SK-N-SH treated with all-trans-retinoic acid at 6 μM for 48 hours (cell line): ENCODE results near the gene GFPT1.

Experiments used
- ATAC-seq: fragments of 200-7000 bp; cut with Tn5 transposase; 3 replicates; pipeline ENCODE4 v1.9.1; 2020; ENCODE audit warnings: mild to moderate bottlenecking, moderate library complexity
- ARNTL ChIP-seq: fragments of 450-650 bp; formaldehyde crosslinking; IDR thresholded peaks from 2 replicates; pipeline ENCODE4 v1.5.0; 2020; ENCODE audit warnings: low read depth, mild to moderate bottlenecking, moderate library complexity, borderline replicate concordance
- BACH2 ChIP-seq: fragments of 250-450 bp; sonication (Bioruptor Pico); IDR thresholded peaks from 2 replicates; pipeline ENCODE4 v1.9.0; 2021; ENCODE audit warnings: mild to moderate bottlenecking, borderline replicate concordance
- CREB5 ChIP-seq: fragments of 250-450 bp; sonication (Bioruptor Pico); IDR thresholded peaks from 2 replicates; pipeline ENCODE4 v1.5.1; 2020; ENCODE audit warnings: low read depth, mild to moderate bottlenecking, moderate library complexity
- CSDC2 ChIP-seq: fragments of 250-450 bp; sonication (Bioruptor Pico); IDR thresholded peaks from 2 replicates; pipeline ENCODE4 v1.5.0; 2020; ENCODE audit warnings: mild to moderate bottlenecking, moderate library complexity
- GLIS3 ChIP-seq: fragments of 250-450 bp; sonication (Bioruptor Pico); IDR thresholded peaks from 2 replicates; pipeline ENCODE4 v1.5.0; 2020; ENCODE audit warnings: mild to moderate bottlenecking, moderate library complexity
- ISL1 ChIP-seq: fragments of 250-450 bp; sonication (Bioruptor Pico); IDR thresholded peaks from 2 replicates; pipeline ENCODE4 v2.1.2; 2022; ENCODE audit warnings: mild to moderate bottlenecking, moderate library complexity
- OSR1 ChIP-seq: fragments of 250-450 bp; sonication (Bioruptor Pico); IDR thresholded peaks from 2 replicates; pipeline ENCODE4 v1.8.0; 2022; ENCODE audit warnings: moderate library complexity, mild to moderate bottlenecking, inconsistent platforms
- POU6F1 ChIP-seq: fragments of 250-450 bp; sonication (Bioruptor Pico); IDR thresholded peaks from 2 replicates; pipeline ENCODE4 v1.8.0; 2021; ENCODE audit warnings: low read depth, mild to moderate bottlenecking, moderate library complexity, borderline replicate concordance
- PPARA ChIP-seq: fragments of 250-450 bp; sonication (Bioruptor Pico); IDR thresholded peaks from 2 replicates; pipeline ENCODE4 v1.5.0; 2020; ENCODE audit warnings: mild to moderate bottlenecking, borderline replicate concordance
- RARB ChIP-seq: fragments of 250-450 bp; sonication (Bioruptor Pico); IDR thresholded peaks from 2 replicates; pipeline ENCODE4 v1.8.0; 2021; ENCODE audit warnings: mild to moderate bottlenecking, moderate library complexity
- SNAI2 ChIP-seq: fragments of 250-450 bp; sonication (Bioruptor Pico); IDR thresholded peaks from 2 replicates; pipeline ENCODE4 v1.5.0; 2020; ENCODE audit warnings: mild to moderate bottlenecking, moderate library complexity
- TCF4 ChIP-seq: fragments of 250-450 bp; sonication (Bioruptor Pico); IDR thresholded peaks from 2 replicates; pipeline ENCODE4 v1.8.0; 2021; ENCODE audit warnings: mild to moderate bottlenecking, moderate library complexity, borderline replicate concordance
- TOX ChIP-seq: fragments of 250-450 bp; sonication (Bioruptor Pico); IDR thresholded peaks from 2 replicates; pipeline ENCODE4 v1.8.0; 2021; ENCODE audit warnings: mild to moderate bottlenecking, moderate library complexity, borderline replicate concordance
- ZFP3 ChIP-seq: fragments of 250-450 bp; sonication (Bioruptor Pico); IDR thresholded peaks from 2 replicates; pipeline ENCODE4 v1.5.0; 2020; ENCODE audit warnings: mild to moderate bottlenecking, moderate library complexity
- ZFP30 ChIP-seq: fragments of 450-650 bp; formaldehyde crosslinking; IDR thresholded peaks from 2 replicates; pipeline ENCODE4 v1.5.0; 2022; ENCODE audit warnings: mild to moderate bottlenecking, moderate library complexity
- ZNF565 ChIP-seq: fragments of 450-650 bp; formaldehyde crosslinking; conservative IDR thresholded peaks from 2 replicates; pipeline ENCODE4 v1.5.0; 2020; ENCODE audit warnings: low read depth, mild to moderate bottlenecking, moderate library complexity
- ZNF70 ChIP-seq: fragments of 450-650 bp; formaldehyde crosslinking; IDR thresholded peaks from 2 replicates; pipeline ENCODE4 v1.5.0; 2020; ENCODE audit warnings: mild to moderate bottlenecking, moderate library complexity
- ZNF8 ChIP-seq: fragments of 450-650 bp; formaldehyde crosslinking; IDR thresholded peaks from 2 replicates; pipeline ENCODE4 v1.5.0; 2020; ENCODE audit warnings: mild to moderate bottlenecking, moderate library complexity
- TF ChIP-seq, protein P1 (sequence below): fragments of 250-450 bp; sonication (Bioruptor Pico); IDR thresholded peaks from 2 replicates; pipeline ENCODE4 v1.8.0; 2020; ENCODE audit warnings: mild to moderate bottlenecking, moderate library complexity, borderline replicate concordance
- TF ChIP-seq, protein P2 (sequence below): fragments of 250-450 bp; sonication (Bioruptor Pico); IDR thresholded peaks from 2 replicates; pipeline ENCODE4 v1.5.0; 2020; ENCODE audit warnings: mild to moderate bottlenecking, moderate library complexity

Gene GFPT1

DNA sequence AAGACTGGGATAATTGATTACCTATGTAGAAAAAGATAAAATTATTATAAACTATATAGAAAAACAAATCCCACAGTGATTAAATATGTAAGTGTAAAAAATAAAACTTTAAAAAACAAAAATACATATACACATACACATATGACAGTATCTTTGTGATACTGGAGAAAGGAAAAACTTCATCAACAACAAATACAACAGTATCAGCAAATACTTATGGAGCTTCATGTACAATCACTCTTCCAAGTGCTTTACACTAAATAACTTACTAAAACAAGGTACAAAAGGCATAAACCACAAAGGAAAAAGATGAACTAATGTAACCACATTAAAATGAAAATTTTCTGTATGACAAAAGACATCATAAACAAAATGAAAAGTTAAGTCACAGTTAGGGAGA, 24.1 kb upstream of the GFPT1 start:
- TF ChIP-seq ZNF565 (no peak), ZFP3 (CRISPR knock-in tag) (no peak), ZNF8 (CRISPR knock-in tag) (no peak), CSDC2 (CRISPR knock-in tag) (no peak), RARB (CRISPR knock-in tag) (no peak), CREB5 (CRISPR knock-in tag) (no peak), ZFP30 (CRISPR knock-in tag) (no peak), PPARA (no peak), TCF4 (CRISPR knock-in tag) (no peak), ZNF70 (CRISPR knock-in tag) (no peak), TOX (CRISPR knock-in tag) (no peak), ISL1 (no peak)
- TF ChIP-seq, protein P1, sequence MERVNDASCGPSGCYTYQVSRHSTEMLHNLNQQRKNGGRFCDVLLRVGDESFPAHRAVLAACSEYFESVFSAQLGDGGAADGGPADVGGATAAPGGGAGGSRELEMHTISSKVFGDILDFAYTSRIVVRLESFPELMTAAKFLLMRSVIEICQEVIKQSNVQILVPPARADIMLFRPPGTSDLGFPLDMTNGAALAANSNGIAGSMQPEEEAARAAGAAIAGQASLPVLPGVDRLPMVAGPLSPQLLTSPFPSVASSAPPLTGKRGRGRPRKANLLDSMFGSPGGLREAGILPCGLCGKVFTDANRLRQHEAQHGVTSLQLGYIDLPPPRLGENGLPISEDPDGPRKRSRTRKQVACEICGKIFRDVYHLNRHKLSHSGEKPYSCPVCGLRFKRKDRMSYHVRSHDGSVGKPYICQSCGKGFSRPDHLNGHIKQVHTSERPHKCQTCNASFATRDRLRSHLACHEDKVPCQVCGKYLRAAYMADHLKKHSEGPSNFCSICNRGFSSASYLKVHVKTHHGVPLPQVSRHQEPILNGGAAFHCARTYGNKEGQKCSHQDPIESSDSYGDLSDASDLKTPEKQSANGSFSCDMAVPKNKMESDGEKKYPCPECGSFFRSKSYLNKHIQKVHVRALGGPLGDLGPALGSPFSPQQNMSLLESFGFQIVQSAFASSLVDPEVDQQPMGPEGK (CRISPR knock-in tag): no peak
- TF ChIP-seq, protein P2, sequence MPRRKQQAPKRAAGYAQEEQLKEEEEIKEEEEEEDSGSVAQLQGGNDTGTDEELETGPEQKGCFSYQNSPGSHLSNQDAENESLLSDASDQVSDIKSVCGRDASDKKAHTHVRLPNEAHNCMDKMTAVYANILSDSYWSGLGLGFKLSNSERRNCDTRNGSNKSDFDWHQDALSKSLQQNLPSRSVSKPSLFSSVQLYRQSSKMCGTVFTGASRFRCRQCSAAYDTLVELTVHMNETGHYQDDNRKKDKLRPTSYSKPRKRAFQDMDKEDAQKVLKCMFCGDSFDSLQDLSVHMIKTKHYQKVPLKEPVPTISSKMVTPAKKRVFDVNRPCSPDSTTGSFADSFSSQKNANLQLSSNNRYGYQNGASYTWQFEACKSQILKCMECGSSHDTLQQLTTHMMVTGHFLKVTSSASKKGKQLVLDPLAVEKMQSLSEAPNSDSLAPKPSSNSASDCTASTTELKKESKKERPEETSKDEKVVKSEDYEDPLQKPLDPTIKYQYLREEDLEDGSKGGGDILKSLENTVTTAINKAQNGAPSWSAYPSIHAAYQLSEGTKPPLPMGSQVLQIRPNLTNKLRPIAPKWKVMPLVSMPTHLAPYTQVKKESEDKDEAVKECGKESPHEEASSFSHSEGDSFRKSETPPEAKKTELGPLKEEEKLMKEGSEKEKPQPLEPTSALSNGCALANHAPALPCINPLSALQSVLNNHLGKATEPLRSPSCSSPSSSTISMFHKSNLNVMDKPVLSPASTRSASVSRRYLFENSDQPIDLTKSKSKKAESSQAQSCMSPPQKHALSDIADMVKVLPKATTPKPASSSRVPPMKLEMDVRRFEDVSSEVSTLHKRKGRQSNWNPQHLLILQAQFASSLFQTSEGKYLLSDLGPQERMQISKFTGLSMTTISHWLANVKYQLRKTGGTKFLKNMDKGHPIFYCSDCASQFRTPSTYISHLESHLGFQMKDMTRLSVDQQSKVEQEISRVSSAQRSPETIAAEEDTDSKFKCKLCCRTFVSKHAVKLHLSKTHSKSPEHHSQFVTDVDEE (CRISPR knock-in tag): no peak
- no peak for ATAC-seq

DNA sequence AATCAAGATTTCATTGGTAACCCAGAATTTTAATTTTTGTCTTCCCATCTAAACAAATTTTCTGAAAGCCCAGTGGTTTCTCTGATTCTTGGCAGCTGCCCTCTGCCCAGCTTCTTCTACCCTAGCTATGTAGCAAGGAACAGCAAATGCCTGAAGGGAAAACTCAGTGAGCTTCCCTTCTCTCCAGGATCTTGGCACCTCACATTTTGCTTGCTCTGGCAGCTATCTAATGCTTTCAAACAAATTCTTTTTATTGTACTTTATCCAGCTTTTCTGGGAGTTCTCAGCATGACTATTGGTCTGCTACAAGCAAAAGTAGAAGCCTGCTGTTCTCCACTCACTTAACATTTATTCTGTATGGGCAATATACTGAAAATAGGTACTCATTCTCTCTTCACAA, 18.3 kb upstream of the GFPT1 start:
- ATAC-seq: no peak
- TF ChIP-seq GLIS3 (CRISPR knock-in tag) (no peak), ZFP30 (CRISPR knock-in tag) (no peak), ZFP3 (CRISPR knock-in tag) (no peak), ZNF70 (CRISPR knock-in tag) (no peak), POU6F1 (CRISPR knock-in tag) (no peak), CSDC2 (CRISPR knock-in tag) (no peak), ARNTL (no peak), OSR1 (CRISPR knock-in tag) (no peak), BACH2 (CRISPR knock-in tag) (no peak), ZNF565 (no peak), SNAI2 (no peak), CREB5 (CRISPR knock-in tag) (no peak), ISL1 (no peak)
- TF ChIP-seq, protein P2 (CRISPR knock-in tag): no peak
